A673 (cell line): ENCODE data around the gene CRADD.

Source experiments
- EZH2 ChIP-seq: fragments of 200-600 bp; sonication (generic); IDR thresholded peaks from 2 replicates; pipeline ENCODE4 v1.6.1; 2017; ENCODE audit warnings: borderline replicate concordance, low read depth, mild to moderate bottlenecking, mixed read lengths, antibody characterized with exemption, low read length; ENCODE audit not compliant: poor library complexity, severe bottlenecking
- TF ChIP-seq, protein P1 (sequence below): fragments of 300-800, 200-600 bp; sonication (generic); conservative IDR thresholded peaks from 2 replicates; pipeline ENCODE4 v1.5.1; 2017; ENCODE audit warnings: low read depth, mild to moderate bottlenecking, antibody characterized with exemption, low read length, moderate library complexity, mixed read lengths

DNA sequence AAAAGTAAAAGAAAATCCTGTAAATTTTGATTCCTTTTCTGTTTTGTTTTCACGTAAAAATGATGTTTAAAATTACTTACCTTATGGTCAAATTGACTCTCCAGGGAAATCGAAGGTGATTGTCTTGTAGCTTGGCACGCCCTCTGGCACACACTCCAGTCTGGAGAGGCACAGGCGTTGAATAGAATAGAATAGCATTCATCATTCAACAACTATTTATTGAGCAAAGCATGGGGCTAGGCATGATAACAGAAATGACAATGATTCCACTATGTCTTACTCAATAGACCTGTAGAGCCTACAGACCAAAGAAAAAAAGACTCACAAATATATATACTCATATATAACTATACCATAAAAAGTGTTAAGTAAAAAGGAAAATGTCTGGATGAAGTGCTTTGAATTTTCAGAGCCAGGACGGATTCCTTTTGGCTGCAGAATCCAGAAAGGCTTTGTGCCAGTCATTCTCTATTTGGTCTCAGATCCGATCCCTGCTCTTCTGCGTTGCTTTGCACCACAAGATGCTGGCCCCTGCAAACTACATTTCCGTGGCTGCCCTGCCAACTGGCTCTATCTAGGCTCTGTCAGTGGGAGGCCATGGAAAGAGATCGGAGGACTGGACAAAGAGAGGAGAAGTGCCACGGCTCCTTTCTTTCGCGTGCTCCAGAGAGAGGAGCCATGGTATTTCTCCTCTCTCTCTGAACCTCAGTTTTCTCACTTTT lies 231.8 kb downstream of the CRADD start:
- TF ChIP-seq, protein P1, sequence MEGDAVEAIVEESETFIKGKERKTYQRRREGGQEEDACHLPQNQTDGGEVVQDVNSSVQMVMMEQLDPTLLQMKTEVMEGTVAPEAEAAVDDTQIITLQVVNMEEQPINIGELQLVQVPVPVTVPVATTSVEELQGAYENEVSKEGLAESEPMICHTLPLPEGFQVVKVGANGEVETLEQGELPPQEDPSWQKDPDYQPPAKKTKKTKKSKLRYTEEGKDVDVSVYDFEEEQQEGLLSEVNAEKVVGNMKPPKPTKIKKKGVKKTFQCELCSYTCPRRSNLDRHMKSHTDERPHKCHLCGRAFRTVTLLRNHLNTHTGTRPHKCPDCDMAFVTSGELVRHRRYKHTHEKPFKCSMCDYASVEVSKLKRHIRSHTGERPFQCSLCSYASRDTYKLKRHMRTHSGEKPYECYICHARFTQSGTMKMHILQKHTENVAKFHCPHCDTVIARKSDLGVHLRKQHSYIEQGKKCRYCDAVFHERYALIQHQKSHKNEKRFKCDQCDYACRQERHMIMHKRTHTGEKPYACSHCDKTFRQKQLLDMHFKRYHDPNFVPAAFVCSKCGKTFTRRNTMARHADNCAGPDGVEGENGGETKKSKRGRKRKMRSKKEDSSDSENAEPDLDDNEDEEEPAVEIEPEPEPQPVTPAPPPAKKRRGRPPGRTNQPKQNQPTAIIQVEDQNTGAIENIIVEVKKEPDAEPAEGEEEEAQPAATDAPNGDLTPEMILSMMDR: no peak
- no peak for TF ChIP-seq EZH2
